GM21619 (cell line): Measurements from ENCODE around the gene DOCK11.
"Not testable (repeated sequence)": the region's sequence is repeated elsewhere in the genome, so short reads cannot be mapped to it uniquely, and the experiment has no call there.

Source experiments
- ATAC-seq: cut with Tn5 transposase; IDR thresholded peaks from one replicate; pipeline ENCODE4 v1.9.1; 2021; ENCODE audit not compliant: unreplicated experiment

Gene DOCK11

GRCh38 chrX:118566359-118566758, 70.7 kb downstream of the DOCK11 start:
- ATAC-seq = no peak

- ATAC-seq = no peak
These were observed 74.1 kb downstream of the DOCK11 start for GRCh38 chrX:118569676-118570075.

GRCh38 chrX:118570209-118570608, 74.6 kb downstream of the DOCK11 start:
- no peak for ATAC-seq

- ATAC-seq = no peak
These were observed 76.2 kb downstream of the DOCK11 start for GRCh38 chrX:118571836-118572235.

- no peak for ATAC-seq
These were observed 79.1 kb downstream of the DOCK11 start for GRCh38 chrX:118574666-118575065.

- no peak for ATAC-seq
These were observed 81.4 kb downstream of the DOCK11 start for GRCh38 chrX:118577041-118577440.

GRCh38 chrX:118579417-118579816, 83.8 kb downstream of the DOCK11 start:
- ATAC-seq = no peak

GRCh38 chrX:118582926-118583325, 87.3 kb downstream of the DOCK11 start:
- ATAC-seq = not testable (repeated sequence)

- no peak for ATAC-seq
These were observed 88.2 kb downstream of the DOCK11 start for GRCh38 chrX:118583781-118584180.

GRCh38 chrX:118585296-118585695, 89.7 kb downstream of the DOCK11 start:
- no peak for ATAC-seq

GRCh38 chrX:118586206-118586605, 90.6 kb downstream of the DOCK11 start:
- ATAC-seq = not testable (repeated sequence)

- ATAC-seq = no peak
These were observed 93.1 kb downstream of the DOCK11 start for GRCh38 chrX:118588715-118589114.

GRCh38 chrX:118589227-118589626, 93.6 kb downstream of the DOCK11 start:
- no peak for ATAC-seq

- ATAC-seq = no peak
These were observed 97.8 kb downstream of the DOCK11 start for GRCh38 chrX:118593407-118593806.

- no peak for ATAC-seq
These were observed 99.2 kb downstream of the DOCK11 start for GRCh38 chrX:118594697-118595420.

GRCh38 chrX:118595501-118596042, 100.0 kb downstream of the DOCK11 start:
- no peak for ATAC-seq

- ATAC-seq = no peak
These were observed 100.8 kb downstream of the DOCK11 start for GRCh38 chrX:118596390-118596789.

GRCh38 chrX:118603981-118604380, 108.4 kb downstream of the DOCK11 start:
- ATAC-seq = peak; percentile 48

- ATAC-seq = no peak
These were observed 116.7 kb downstream of the DOCK11 start for GRCh38 chrX:118612290-118612689.

GRCh38 chrX:118614150-118614549, 118.5 kb downstream of the DOCK11 start:
- ATAC-seq = no peak

GRCh38 chrX:118615141-118615540, 119.5 kb downstream of the DOCK11 start:
- no peak for ATAC-seq

GRCh38 chrX:118621081-118621759, 125.6 kb downstream of the DOCK11 start:
- no peak for ATAC-seq
